ENCODE measurements around the gene C5orf52.

- TF ChIP-seq BACH2 (CRISPR knock-in tag; IDR thresholded peaks at IDR 0.05; ENCODE audit: borderline replicate concordance) (no peak), PPARA (CRISPR knock-in tag; IDR thresholded peaks at IDR 0.05; ENCODE audit: borderline replicate concordance) (no peak), CREB5 (CRISPR knock-in tag; IDR thresholded peaks at IDR 0.05; ENCODE audit: low read depth) (no peak), RARB (CRISPR knock-in tag; IDR thresholded peaks at IDR 0.05) (no peak), CSDC2 (CRISPR knock-in tag; IDR thresholded peaks at IDR 0.05) (no peak), POU6F1 (CRISPR knock-in tag; IDR thresholded peaks at IDR 0.05; ENCODE audit: borderline replicate concordance, low read depth) (no peak), ARNTL (CRISPR knock-in tag; IDR thresholded peaks at IDR 0.05; ENCODE audit: borderline replicate concordance, low read depth) (no peak), SNAI2 (CRISPR knock-in tag; IDR thresholded peaks at IDR 0.05) (no peak), ZNF565 (CRISPR knock-in tag; conservative IDR thresholded peaks at IDR 0.05; ENCODE audit: low read depth) (no peak), ESRRG (CRISPR knock-in tag; IDR thresholded peaks at IDR 0.05) (no peak)
- TF ChIP-seq, protein P1, sequence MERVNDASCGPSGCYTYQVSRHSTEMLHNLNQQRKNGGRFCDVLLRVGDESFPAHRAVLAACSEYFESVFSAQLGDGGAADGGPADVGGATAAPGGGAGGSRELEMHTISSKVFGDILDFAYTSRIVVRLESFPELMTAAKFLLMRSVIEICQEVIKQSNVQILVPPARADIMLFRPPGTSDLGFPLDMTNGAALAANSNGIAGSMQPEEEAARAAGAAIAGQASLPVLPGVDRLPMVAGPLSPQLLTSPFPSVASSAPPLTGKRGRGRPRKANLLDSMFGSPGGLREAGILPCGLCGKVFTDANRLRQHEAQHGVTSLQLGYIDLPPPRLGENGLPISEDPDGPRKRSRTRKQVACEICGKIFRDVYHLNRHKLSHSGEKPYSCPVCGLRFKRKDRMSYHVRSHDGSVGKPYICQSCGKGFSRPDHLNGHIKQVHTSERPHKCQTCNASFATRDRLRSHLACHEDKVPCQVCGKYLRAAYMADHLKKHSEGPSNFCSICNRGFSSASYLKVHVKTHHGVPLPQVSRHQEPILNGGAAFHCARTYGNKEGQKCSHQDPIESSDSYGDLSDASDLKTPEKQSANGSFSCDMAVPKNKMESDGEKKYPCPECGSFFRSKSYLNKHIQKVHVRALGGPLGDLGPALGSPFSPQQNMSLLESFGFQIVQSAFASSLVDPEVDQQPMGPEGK (CRISPR knock-in tag; IDR thresholded peaks at IDR 0.05; ENCODE audit: borderline replicate concordance) = no peak
Observed at GRCh38 chr5:157652377-157652692, 19.0 kb upstream of the C5orf52 start, which contains the start of gene SOX30.
